ENCODE results near the gene CZIB.

The CZIB gene

GRCh38 chr1:53220171-53220961, at the start of gene CZIB:
Gene CZIB (minus strand): TSS chr1:53220634. CDS start chr1:53220575, 59 bp downstream.
- DNase-seq, result peak; percentile 78 to 89 (median 86)

GRCh38 chr1:53270107-53270506, 49.7 kb upstream of the CZIB start:
- DNase-seq, result no peak

- no peak for DNase-seq
Measured at GRCh38 chr1:53267761-53268160, 47.3 kb upstream of the CZIB start.

GRCh38 chr1:53266038-53266437, 45.6 kb upstream of the CZIB start:
- no peak for DNase-seq

GRCh38 chr1:53265581-53265980, 45.1 kb upstream of the CZIB start:
- no peak for DNase-seq

GRCh38 chr1:53264048-53264447, 43.6 kb upstream of the CZIB start:
- no peak for DNase-seq

- no peak for DNase-seq
Measured at GRCh38 chr1:53262000-53262399, 41.6 kb upstream of the CZIB start.

GRCh38 chr1:53260631-53261247, 40.3 kb upstream of the CZIB start:
- no peak for DNase-seq

- no peak for DNase-seq
Measured at GRCh38 chr1:53259932-53260331, 39.5 kb upstream of the CZIB start.

GRCh38 chr1:53258216-53258615, 37.8 kb upstream of the CZIB start:
- no peak for DNase-seq

- no peak for DNase-seq
Measured at GRCh38 chr1:53257454-53258081, 37.1 kb upstream of the CZIB start.

GRCh38 chr1:53256511-53257453, 36.3 kb upstream of the CZIB start:
- DNase-seq, result no peak

- DNase-seq, result no peak
Measured at GRCh38 chr1:53255031-53255430, 34.6 kb upstream of the CZIB start.

GRCh38 chr1:53254011-53254640, 33.7 kb upstream of the CZIB start:
- DNase-seq, result no peak

- DNase-seq, result no peak
Measured at GRCh38 chr1:53250325-53250724, 29.9 kb upstream of the CZIB start.

- DNase-seq, result no peak
Measured at GRCh38 chr1:53249706-53250105, 29.3 kb upstream of the CZIB start.

GRCh38 chr1:53246261-53247134, 26.1 kb upstream of the CZIB start:
- no peak for DNase-seq

- no peak for DNase-seq
Measured at GRCh38 chr1:53244141-53244540, 23.7 kb upstream of the CZIB start.

GRCh38 chr1:53242381-53242780, 21.9 kb upstream of the CZIB start:
- no peak for DNase-seq

- DNase-seq, result no peak
Measured at GRCh38 chr1:53241828-53242227, 21.4 kb upstream of the CZIB start.
